ENCODE results near the gene HOXB4.

HOXB4 gene

GRCh38 chr17:48574505-48575065 lies 3.6 kb downstream of the HOXB4 start:
- Histone ChIP-seq H3K4me1 (ENCODE audit: control insufficient read depth in 1 of 2, insufficient read depth in 2 of 2, low read length in 2 of 2) (peaks cover 34 to 53% of the 10 kb centered on the region in 2 experiments), H2AFZ (ENCODE audit: insufficient read depth, low read length, poor library complexity) (no peak overlapping the region), H2BK120ac (ENCODE audit: insufficient read depth, low read length, poor library complexity) (no peak overlapping the region), H2BK12ac (ENCODE audit: low read length) (no peak overlapping the region), H3K9me3 (ENCODE audit: insufficient read depth, low read depth, low read length) (no peaks in the 10 kb centered on the region), H2AK5ac (ENCODE audit: low read length) (no peak overlapping the region), H3K36me3 (ENCODE audit: control insufficient read depth in 1 of 2, insufficient read depth in 2 of 2, low read length in 2 of 2) (peaks cover 5 to 6% of the 10 kb centered on the region in 2 experiments), H2BK5ac (ENCODE audit: low read depth, low read length, poor library complexity) (no peak overlapping the region), H3K4ac (ENCODE audit: low read depth, low read length) (no peak overlapping the region), H3K79me1 (ENCODE audit: low read length) (peaks cover 28% of the 10 kb centered on the region), H3K79me2 (ENCODE audit: control insufficient read depth, insufficient read depth, low read length, poor library complexity) (peaks cover 8% of the 10 kb centered on the region), H3K23ac (ENCODE audit: low read length) (no peak overlapping the region), H3K4me3 (ENCODE audit: low read depth, low read length) (no peak overlapping the region), H4K91ac (ENCODE audit: low read depth, low read length) (no peak overlapping the region), H4K8ac (ENCODE audit: low read depth, low read length) (no peak overlapping the region), H3K14ac (ENCODE audit: low read length) (no peak overlapping the region), H3K27me3 (ENCODE audit: insufficient read depth, low read length) (no peaks in the 10 kb centered on the region), H3K9ac (ENCODE audit: low read length) (no peak overlapping the region), H3K27ac (ENCODE audit: low read depth, low read length) (no peak overlapping the region), H4K12ac (ENCODE audit: low read depth, low read length) (no peak overlapping the region), H3K4me2 (ENCODE audit: low read length) (no peak overlapping the region), H3K18ac (ENCODE audit: low read length) (no peak overlapping the region)
- WGBS (ENCODE audit: extremely low coverage, insufficient coverage, insufficient read length): no CpG with 5 or more reads among the region's 8 CpGs
- DNase-seq: no peak

GRCh38 chr17:48571826-48572417 lies 6.2 kb downstream of the HOXB4 start:
- no peak overlapping the region for H2BK5ac ChIP-seq (ENCODE audit: low read depth, low read length, poor library complexity)
- H3K27me3 ChIP-seq (ENCODE audit: insufficient read depth, low read length): peaks cover 2% of the 10 kb centered on the region
- H3K79me1 ChIP-seq (ENCODE audit: low read length): peaks cover 16% of the 10 kb centered on the region
- H4K8ac ChIP-seq (ENCODE audit: low read depth, low read length): no peak overlapping the region
- no peak overlapping the region for H2BK120ac ChIP-seq (ENCODE audit: insufficient read depth, low read length, poor library complexity)
- H3K23ac ChIP-seq (ENCODE audit: low read length): no peak overlapping the region
- no peak overlapping the region for H3K4me3 ChIP-seq (ENCODE audit: low read depth, low read length)
- H3K4me1 ChIP-seq (ENCODE audit: control insufficient read depth in 1 of 2, insufficient read depth in 2 of 2, low read length in 2 of 2): peaks cover 24 to 46% of the 10 kb centered on the region in 2 experiments
- H3K27ac ChIP-seq (ENCODE audit: low read depth, low read length): no peak overlapping the region
- H3K14ac ChIP-seq (ENCODE audit: low read length): peak overlapping the region; percentile 85
- H3K9ac ChIP-seq (ENCODE audit: low read length): no peak overlapping the region
- no peak overlapping the region for H3K4me2 ChIP-seq (ENCODE audit: low read length)
- H3K36me3 ChIP-seq (ENCODE audit: control insufficient read depth in 1 of 2, insufficient read depth in 2 of 2, low read length in 2 of 2): peaks cover 5 to 6% of the 10 kb centered on the region in 2 experiments
- H2AK5ac ChIP-seq (ENCODE audit: low read length): peak overlapping the region; percentile 37
- H3K4ac ChIP-seq (ENCODE audit: low read depth, low read length): no peak overlapping the region
- no peaks in the 10 kb centered on the region for H3K9me3 ChIP-seq (ENCODE audit: insufficient read depth, low read depth, low read length)
- H4K91ac ChIP-seq (ENCODE audit: low read depth, low read length): peak overlapping the region; percentile 42
- no peak overlapping the region for H4K12ac ChIP-seq (ENCODE audit: low read depth, low read length)
- no peak for DNase-seq
- no peak overlapping the region for H2AFZ ChIP-seq (ENCODE audit: insufficient read depth, low read length, poor library complexity)
- WGBS (ENCODE audit: extremely low coverage, insufficient coverage, insufficient read length): no CpG with 5 or more reads among the region's 1 CpG
- peak overlapping the region; percentile 86 for H2BK12ac ChIP-seq (ENCODE audit: low read length)
- no peak overlapping the region for H3K18ac ChIP-seq (ENCODE audit: low read length)
- no peaks in the 10 kb centered on the region for H3K79me2 ChIP-seq (ENCODE audit: control insufficient read depth, insufficient read depth, low read length, poor library complexity)

- Histone ChIP-seq H3K79me1 (ENCODE audit: low read length) (peaks cover 13% of the 10 kb centered on the region), H3K9ac (ENCODE audit: low read length) (no peak overlapping the region), H4K8ac (ENCODE audit: low read depth, low read length) (peak overlapping the region; percentile 52), H3K4me3 (ENCODE audit: low read depth, low read length) (no peak overlapping the region), H3K36me3 (ENCODE audit: control insufficient read depth in 1 of 2, insufficient read depth in 2 of 2, low read length in 2 of 2) (peaks cover 5 to 6% of the 10 kb centered on the region in 2 experiments), H3K27me3 (ENCODE audit: insufficient read depth, low read length) (peaks cover 6% of the 10 kb centered on the region), H3K4me1 (ENCODE audit: control insufficient read depth in 1 of 2, insufficient read depth in 2 of 2, low read length in 2 of 2) (peaks cover 23 to 44% of the 10 kb centered on the region in 2 experiments), H4K12ac (ENCODE audit: low read depth, low read length) (no peak overlapping the region), H2BK5ac (ENCODE audit: low read depth, low read length, poor library complexity) (peak overlapping the region; percentile 70), H4K91ac (ENCODE audit: low read depth, low read length) (peak overlapping the region; percentile 86), H3K4ac (ENCODE audit: low read depth, low read length) (peak overlapping the region; percentile 42), H2BK120ac (ENCODE audit: insufficient read depth, low read length, poor library complexity) (peak overlapping the region; percentile 81), H2BK12ac (ENCODE audit: low read length) (peak overlapping the region; percentile 86), H3K79me2 (ENCODE audit: control insufficient read depth, insufficient read depth, low read length, poor library complexity) (no peaks in the 10 kb centered on the region), H3K9me3 (ENCODE audit: insufficient read depth, low read depth, low read length) (no peaks in the 10 kb centered on the region), H2AK5ac (ENCODE audit: low read length) (peak overlapping the region; percentile 82), H3K27ac (ENCODE audit: low read depth, low read length) (peak overlapping the region; percentile 76), H3K14ac (ENCODE audit: low read length) (peak overlapping the region; percentile 85), H3K23ac (ENCODE audit: low read length) (no peak overlapping the region), H2AFZ (ENCODE audit: insufficient read depth, low read length, poor library complexity) (no peak overlapping the region), H3K18ac (ENCODE audit: low read length) (peak overlapping the region; percentile 93), H3K4me2 (ENCODE audit: low read length) (peak overlapping the region; percentile 54)
- no CpG with 5 or more reads among the region's 26 CpGs for WGBS (ENCODE audit: extremely low coverage, insufficient coverage, insufficient read length)
- no peak for DNase-seq
These were observed 6.9 kb downstream of the HOXB4 start for GRCh38 chr17:48571024-48571818.

GRCh38 chr17:48570325-48571023 lies 7.7 kb downstream of the HOXB4 start:
- Histone ChIP-seq H3K27me3 (ENCODE audit: insufficient read depth, low read length) (peaks cover 6% of the 10 kb centered on the region), H3K23ac (ENCODE audit: low read length) (no peak overlapping the region), H4K91ac (ENCODE audit: low read depth, low read length) (peak overlapping the region; percentile 82), H3K9me3 (ENCODE audit: insufficient read depth, low read depth, low read length) (no peaks in the 10 kb centered on the region), H2BK120ac (ENCODE audit: insufficient read depth, low read length, poor library complexity) (peak overlapping the region; percentile 83), H4K8ac (ENCODE audit: low read depth, low read length) (peak overlapping the region; percentile 79), H3K9ac (ENCODE audit: low read length) (no peak overlapping the region), H2AK5ac (ENCODE audit: low read length) (no peak overlapping the region), H3K36me3 (ENCODE audit: control insufficient read depth in 1 of 2, insufficient read depth in 2 of 2, low read length in 2 of 2) (no peaks in the 10 kb centered on the region), H3K79me1 (ENCODE audit: low read length) (peaks cover 13% of the 10 kb centered on the region), H2BK12ac (ENCODE audit: low read length) (peak overlapping the region; percentile 38), H3K79me2 (ENCODE audit: control insufficient read depth, insufficient read depth, low read length, poor library complexity) (no peaks in the 10 kb centered on the region), H3K18ac (ENCODE audit: low read length) (peak overlapping the region; percentile 56), H3K27ac (ENCODE audit: low read depth, low read length) (peak overlapping the region; percentile 76), H3K4ac (ENCODE audit: low read depth, low read length) (peak overlapping the region; percentile 60), H3K4me3 (ENCODE audit: low read depth, low read length) (no peak overlapping the region), H2BK5ac (ENCODE audit: low read depth, low read length, poor library complexity) (peak overlapping the region; percentile 45), H3K14ac (ENCODE audit: low read length) (peak overlapping the region; percentile 59), H3K4me1 (ENCODE audit: control insufficient read depth in 1 of 2, insufficient read depth in 2 of 2, low read length in 2 of 2) (peaks cover 23 to 38% of the 10 kb centered on the region in 2 experiments), H2AFZ (ENCODE audit: insufficient read depth, low read length, poor library complexity) (no peak overlapping the region), H3K4me2 (ENCODE audit: low read length) (peak overlapping the region; percentile 54), H4K12ac (ENCODE audit: low read depth, low read length) (peak overlapping the region; percentile 27)
- DNase-seq: no peak
- WGBS (ENCODE audit: extremely low coverage, insufficient coverage, insufficient read length): no CpG with 5 or more reads among the region's 19 CpGs

Data from trophoblast cell (in vitro differentiated cells and primary cell).